Keratinocyte (primary cell): Measurements from ENCODE around the gene CRADD. TPM values are rescaled to one million over a fixed set of nuclear protein-coding genes. Genes with fewer than 3 reads are reported as not detected.

Experiments used
- DNase-seq: peaks from one replicate; pipeline ENCODE4 v3.0.0-alpha.2; 2011; ENCODE audit warnings: low read depth, missing footprints, low spot score
- FAIRE-seq: peaks from 2 replicates; lab custom pipeline; 2011; peaks lifted over from hg19 to GRCh38; lab: Jason Lieb, UNC
- H2AFZ ChIP-seq: 2 replicates; pipeline ENCODE4 v1.6.0; 2012; ENCODE audit warnings: low read length, control low read depth, inconsistent platforms; ENCODE audit not compliant: control insufficient read depth
- H3K27ac ChIP-seq: 2 replicates; pipeline ENCODE4 v1.5.1; 2011; ENCODE audit warnings: low read length; ENCODE audit not compliant: control insufficient read depth, insufficient read depth
- H3K27me3 ChIP-seq: 3 replicates; pipeline ENCODE4 v1.6.0; 2011; ENCODE audit warnings: low read length; ENCODE audit not compliant: control insufficient read depth, insufficient read depth; ENCODE audit errors: extremely low read depth
- H3K36me3 ChIP-seq, 2 experiments: 2 replicates in 1 of 2; 3 replicates in 1 of 2; pipeline ENCODE4 v1.5.1; 2011; ENCODE audit warnings: low read length in 2 of 2, mild to moderate bottlenecking in 1 of 2; ENCODE audit not compliant: control insufficient read depth in 2 of 2, insufficient read depth in 2 of 2; ENCODE audit errors: extremely low read depth in 1 of 2
- H3K4me1 ChIP-seq: 3 replicates; pipeline ENCODE4 v1.5.1; 2011; ENCODE audit warnings: low read length; ENCODE audit not compliant: control insufficient read depth, insufficient read depth; ENCODE audit errors: extremely low read depth
- H3K4me2 ChIP-seq: 3 replicates; pipeline ENCODE4 v1.6.0; 2011; ENCODE audit warnings: low read depth, low read length; ENCODE audit not compliant: control insufficient read depth, insufficient read depth; ENCODE audit errors: extremely low read depth
- H3K4me3 ChIP-seq, 3 experiments: fragments of 200-600 bp in 1 of 3; sonication (generic) in 1 of 3; 2 replicates in 2 of 3; 3 replicates in 1 of 3; pipeline ENCODE4 v1.5.1; 2011 to 2016; ENCODE audit warnings: low read length in 3 of 3, mild to moderate bottlenecking in 3 of 3, control low read depth in 2 of 3, inconsistent platforms in 1 of 3, low read depth in 1 of 3, mixed read lengths in 1 of 3, mixed run types in 1 of 3, moderate library complexity in 1 of 3; ENCODE audit not compliant: control insufficient read depth in 2 of 3, insufficient read depth in 2 of 3; ENCODE audit errors: extremely low read depth in 1 of 3
- H3K79me2 ChIP-seq: 2 replicates; pipeline ENCODE4 v1.6.0; 2012; ENCODE audit warnings: low read length; ENCODE audit not compliant: control insufficient read depth, insufficient read depth
- H3K9ac ChIP-seq: 3 replicates; pipeline ENCODE4 v1.6.0; 2011; ENCODE audit warnings: low read length; ENCODE audit not compliant: control insufficient read depth, insufficient read depth; ENCODE audit errors: extremely low read depth
- H3K9me1 ChIP-seq: 3 replicates; pipeline ENCODE4 v1.6.0; 2011; ENCODE audit warnings: low read length; ENCODE audit not compliant: control insufficient read depth, insufficient read depth; ENCODE audit errors: extremely low read depth
- H3K9me3 ChIP-seq: 2 replicates; pipeline ENCODE4 v1.5.1; 2012; ENCODE audit warnings: low read depth, low read length; ENCODE audit not compliant: control insufficient read depth
- H4K20me1 ChIP-seq: 3 replicates; pipeline ENCODE4 v1.6.0; 2011; ENCODE audit warnings: low read length; ENCODE audit not compliant: control insufficient read depth, insufficient read depth; ENCODE audit errors: extremely low read depth
- CTCF ChIP-seq, 3 experiments: IDR thresholded peaks in 1 of 3; conservative IDR thresholded peaks in 1 of 3; optimal IDR thresholded peaks in 1 of 3; 2 replicates in 2 of 3; 3 replicates in 1 of 3; pipeline versions ENCODE3 to v1.5.1; 2011; ENCODE audit warnings: low read length in 3 of 3, mild to moderate bottlenecking in 3 of 3, moderate library complexity in 2 of 3, control low read depth in 1 of 3, inconsistent platforms in 1 of 3; ENCODE audit not compliant: insufficient read depth in 2 of 3; ENCODE audit errors: extremely low read depth in 1 of 3
- EZH2 ChIP-seq: IDR thresholded peaks from one replicate; pipeline ENCODE4 v1.6.1; 2012; ENCODE audit warnings: inconsistent platforms, mild to moderate bottlenecking, low read length, moderate library complexity
- dilution Hi-C: fragments of 300-500 bp; cut with MboI; formaldehyde crosslinking; loops from one replicate; pipeline ENCODE4 v1.7.0; 2020; ENCODE audit warnings: low sequenced_read_pairs; ENCODE audit not compliant: extremely low pct_ligation_motif_present
- polyA plus RNA-seq, 5 experiments: library from polyadenylated mRNA; depleted of rRNA in 3 of 5; stranded (reverse) in 3 of 5; stranded (forward) in 1 of 5; unstranded in 1 of 5; fragments of >200 nt; gene quantifications; 1 replicate in 1 of 5; 2 replicates in 3 of 5; 3 replicates in 1 of 5; pipeline versions ENCODE4 v1.2.1 to v1.2.3, GENCODE V29; 2011 to 2012; ENCODE audit warnings: missing spikeins in 2 of 5, low read depth in 1 of 5, low replicate concordance in 1 of 5

CRADD gene
- polyA plus RNA-seq, 1 donor (not counting 4 experiments of a cell fraction or from before 2014, with no cell fraction given) = 11.2 TPM

GRCh38 chr12:93713060-93713459 is 35.9 kb downstream of the CRADD start:
- H3K36me3 ChIP-seq = no peaks in the 10 kb centered on the region
- FAIRE-seq = no peak
- no peaks in the 10 kb centered on the region for H3K9me1 ChIP-seq
- no peaks in the 10 kb centered on the region for H3K4me1 ChIP-seq
- no peak overlapping the region for H3K4me2 ChIP-seq
- no peak overlapping the region for H3K9ac ChIP-seq
- H2AFZ ChIP-seq = no peak overlapping the region
- no peaks in the 10 kb centered on the region for H3K27me3 ChIP-seq
- H3K79me2 ChIP-seq = no peaks in the 10 kb centered on the region
- H4K20me1 ChIP-seq = no peaks in the 10 kb centered on the region
- H3K27ac ChIP-seq = no peak overlapping the region
- dilution Hi-C loops = no loop called here
- no peak for TF ChIP-seq CTCF (optimal IDR thresholded peaks at IDR 0.05 in 1 of 3, IDR thresholded peaks at IDR 0.05 in 1 of 3, conservative IDR thresholded peaks at IDR 0.05 in 1 of 3; ENCODE audit: extremely low read depth in 1 of 3, insufficient read depth in 2 of 3, low read length in 3 of 3)
- no peak for TF ChIP-seq EZH2
- DNase-seq = no peak
- H3K9me3 ChIP-seq = no peaks in the 10 kb centered on the region
- H3K4me3 ChIP-seq = no peak overlapping the region

- Histone ChIP-seq H3K9ac (no peak overlapping the region), H3K4me2 (no peak overlapping the region), H3K4me1 (no peaks in the 10 kb centered on the region), H4K20me1 (no peaks in the 10 kb centered on the region), H2AFZ (no peak overlapping the region), H3K4me3 (no peak overlapping the region), H3K27me3 (no peaks in the 10 kb centered on the region), H3K79me2 (no peaks in the 10 kb centered on the region), H3K9me1 (no peaks in the 10 kb centered on the region), H3K27ac (no peak overlapping the region), H3K9me3 (no peaks in the 10 kb centered on the region), H3K36me3 (no peaks in the 10 kb centered on the region)
- dilution Hi-C loops = no loop called here
- TF ChIP-seq EZH2 (no peak), CTCF (optimal IDR thresholded peaks at IDR 0.05 in 1 of 3, IDR thresholded peaks at IDR 0.05 in 1 of 3, conservative IDR thresholded peaks at IDR 0.05 in 1 of 3; ENCODE audit: extremely low read depth in 1 of 3, insufficient read depth in 2 of 3, low read length in 3 of 3) (no peak)
- DNase-seq (no peak), FAIRE-seq (no peak)
These were observed 36.6 kb downstream of the CRADD start for GRCh38 chr12:93713800-93714199.
